Measurements from ENCODE around the gene PPP4C.

Gene PPP4C

DNA sequence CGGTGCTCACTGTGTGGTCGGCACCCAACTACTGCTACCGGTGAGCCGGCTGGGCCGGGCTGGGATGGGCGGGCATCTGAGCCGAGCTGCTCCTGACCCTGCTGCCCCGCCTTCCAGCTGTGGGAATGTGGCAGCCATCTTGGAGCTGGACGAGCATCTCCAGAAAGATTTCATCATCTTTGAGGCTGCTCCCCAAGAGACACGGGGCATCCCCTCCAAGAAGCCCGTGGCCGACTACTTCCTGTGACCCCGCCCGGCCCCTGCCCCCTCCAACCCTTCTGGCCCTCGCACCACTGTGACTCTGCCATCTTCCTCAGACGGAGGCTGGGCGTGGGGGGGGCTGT lies 9.0 kb downstream of the PPP4C start:
- H3K9ac ChIP-seq (ENCODE audit: low read length) = no peak overlapping the region
- no peaks in the 10 kb centered on the region for H3K4me1 ChIP-seq (ENCODE audit: insufficient read depth, low read length)
- no peaks in the 10 kb centered on the region for H3K27me3 ChIP-seq (ENCODE audit: control insufficient read depth in 1 of 2, insufficient read depth in 2 of 2, low read length in 2 of 2)
- no peaks in the 10 kb centered on the region for H3K9me3 ChIP-seq (ENCODE audit: low read length)
- no peak overlapping the region for H3K4me3 ChIP-seq (ENCODE audit: low read depth in 1 of 2, low read length in 2 of 2)
- H3K36me3 ChIP-seq (ENCODE audit: insufficient read depth, low read length) = peaks cover 42% of the 10 kb centered on the region
- peak overlapping the region; percentile 22 for H3K27ac ChIP-seq (ENCODE audit: low read depth, low read length)

DNA sequence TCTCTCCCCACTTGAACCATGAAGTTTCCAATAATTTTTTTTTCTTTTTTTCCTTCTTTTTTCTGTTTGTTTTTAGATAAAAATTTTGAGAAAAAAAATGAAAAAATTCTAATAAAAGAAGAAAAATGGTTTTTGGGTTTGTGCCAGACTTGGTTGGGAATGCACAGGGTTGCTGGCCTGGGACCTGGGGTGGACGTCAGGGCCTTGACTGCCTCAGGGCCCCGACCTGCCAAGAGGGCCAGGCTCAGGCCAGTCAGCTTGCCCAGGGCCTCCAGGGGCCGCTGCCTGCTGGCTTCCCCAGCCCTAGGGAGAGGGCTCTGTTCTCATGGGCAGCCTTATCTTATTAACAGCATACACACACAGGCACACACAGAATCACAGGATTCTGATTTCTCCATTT lies 9.5 kb downstream of the PPP4C start:
- H3K36me3 ChIP-seq (ENCODE audit: insufficient read depth, low read length) = peaks cover 42% of the 10 kb centered on the region
- no peak overlapping the region for H3K27ac ChIP-seq (ENCODE audit: low read depth, low read length)
- no peak overlapping the region for H3K4me3 ChIP-seq (ENCODE audit: low read depth in 1 of 2, low read length in 2 of 2)
- no peak overlapping the region for H3K9ac ChIP-seq (ENCODE audit: low read length)
- no peaks in the 10 kb centered on the region for H3K9me3 ChIP-seq (ENCODE audit: low read length)
- H3K27me3 ChIP-seq (ENCODE audit: control insufficient read depth in 1 of 2, insufficient read depth in 2 of 2, low read length in 2 of 2) = no peaks in the 10 kb centered on the region
- H3K4me1 ChIP-seq (ENCODE audit: insufficient read depth, low read length) = no peaks in the 10 kb centered on the region

DNA sequence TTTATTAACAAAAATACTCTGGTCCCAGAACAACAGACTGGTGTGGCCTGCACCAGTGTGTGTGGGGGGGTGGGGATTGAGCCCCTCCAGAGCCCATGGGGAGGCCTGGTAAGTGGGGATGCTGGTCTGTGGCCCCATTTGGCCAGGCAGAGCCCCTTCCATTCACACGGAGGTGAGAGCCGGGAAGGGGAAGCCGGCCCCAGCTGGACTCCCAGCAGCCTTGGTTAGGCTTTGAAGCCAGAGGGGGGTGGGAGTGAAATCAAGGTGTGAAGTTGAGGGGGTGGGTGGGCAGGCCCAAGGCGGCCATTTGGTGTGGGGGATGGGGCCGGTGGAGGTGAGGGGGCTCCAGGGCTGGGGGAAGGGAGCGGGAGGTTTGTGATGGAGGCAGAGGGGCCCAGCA lies 10.0 kb downstream of the PPP4C start:
- Histone ChIP-seq H3K27me3 (ENCODE audit: control insufficient read depth in 1 of 2, insufficient read depth in 2 of 2, low read length in 2 of 2) (no peaks in the 10 kb centered on the region), H3K4me3 (ENCODE audit: low read depth in 1 of 2, low read length in 2 of 2) (no peak overlapping the region), H3K9me3 (ENCODE audit: low read length) (no peaks in the 10 kb centered on the region), H3K9ac (ENCODE audit: low read length) (no peak overlapping the region), H3K36me3 (ENCODE audit: insufficient read depth, low read length) (peaks cover 40% of the 10 kb centered on the region), H3K4me1 (ENCODE audit: insufficient read depth, low read length) (no peaks in the 10 kb centered on the region), H3K27ac (ENCODE audit: low read depth, low read length) (no peak overlapping the region)

DNA sequence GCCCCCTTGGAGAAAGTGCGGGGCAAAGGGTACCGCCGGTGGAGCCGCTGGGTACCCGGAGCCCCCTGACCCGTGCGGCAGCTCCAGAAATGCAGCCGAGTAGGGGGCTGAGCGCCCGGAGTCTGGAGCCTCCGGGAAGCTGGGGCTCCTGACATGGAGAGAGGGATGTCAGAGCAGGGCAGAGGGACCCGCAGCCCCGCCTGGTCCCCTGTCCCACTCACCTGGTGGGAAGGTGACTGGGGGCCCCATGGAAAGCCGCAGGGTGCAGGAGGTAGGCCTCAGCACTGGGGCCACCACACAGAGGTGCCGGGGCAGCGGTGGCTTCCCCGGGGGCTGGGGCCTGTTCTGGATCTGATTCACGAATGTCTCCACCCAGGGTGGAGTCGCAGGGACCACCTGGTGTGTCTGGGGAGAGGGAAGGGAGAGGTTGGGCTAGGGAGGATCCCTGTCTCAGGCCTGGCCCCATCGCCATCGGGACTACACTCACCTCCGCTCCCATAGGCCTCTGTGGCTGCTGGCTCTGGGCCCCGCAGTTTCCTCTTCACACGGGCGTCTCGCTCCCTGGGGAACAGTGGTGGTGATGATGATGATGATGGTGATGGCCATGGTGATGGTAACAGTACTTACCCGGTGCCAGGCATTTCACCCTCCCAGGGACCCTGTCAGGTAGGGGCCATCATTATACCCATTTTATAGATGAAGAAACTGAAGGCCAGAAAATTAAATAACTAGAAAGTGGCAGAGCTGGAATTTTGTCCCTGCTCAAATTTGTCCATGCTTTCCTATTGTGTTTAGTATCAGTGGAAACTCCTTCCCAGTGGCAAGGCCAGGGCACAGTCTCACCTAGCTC lies 10.7 kb downstream of the PPP4C start:
- no peaks in the 10 kb centered on the region for H3K27me3 ChIP-seq (ENCODE audit: control insufficient read depth in 1 of 2, insufficient read depth in 2 of 2, low read length in 2 of 2)
- H3K27ac ChIP-seq (ENCODE audit: low read depth, low read length) = no peak overlapping the region
- no peaks in the 10 kb centered on the region for H3K9me3 ChIP-seq (ENCODE audit: low read length)
- H3K9ac ChIP-seq (ENCODE audit: low read length) = no peak overlapping the region
- no peaks in the 10 kb centered on the region for H3K4me1 ChIP-seq (ENCODE audit: insufficient read depth, low read length)
- H3K36me3 ChIP-seq (ENCODE audit: insufficient read depth, low read length) = peaks cover 33% of the 10 kb centered on the region
- H3K4me3 ChIP-seq (ENCODE audit: low read depth in 1 of 2, low read length in 2 of 2) = no peak overlapping the region

DNA sequence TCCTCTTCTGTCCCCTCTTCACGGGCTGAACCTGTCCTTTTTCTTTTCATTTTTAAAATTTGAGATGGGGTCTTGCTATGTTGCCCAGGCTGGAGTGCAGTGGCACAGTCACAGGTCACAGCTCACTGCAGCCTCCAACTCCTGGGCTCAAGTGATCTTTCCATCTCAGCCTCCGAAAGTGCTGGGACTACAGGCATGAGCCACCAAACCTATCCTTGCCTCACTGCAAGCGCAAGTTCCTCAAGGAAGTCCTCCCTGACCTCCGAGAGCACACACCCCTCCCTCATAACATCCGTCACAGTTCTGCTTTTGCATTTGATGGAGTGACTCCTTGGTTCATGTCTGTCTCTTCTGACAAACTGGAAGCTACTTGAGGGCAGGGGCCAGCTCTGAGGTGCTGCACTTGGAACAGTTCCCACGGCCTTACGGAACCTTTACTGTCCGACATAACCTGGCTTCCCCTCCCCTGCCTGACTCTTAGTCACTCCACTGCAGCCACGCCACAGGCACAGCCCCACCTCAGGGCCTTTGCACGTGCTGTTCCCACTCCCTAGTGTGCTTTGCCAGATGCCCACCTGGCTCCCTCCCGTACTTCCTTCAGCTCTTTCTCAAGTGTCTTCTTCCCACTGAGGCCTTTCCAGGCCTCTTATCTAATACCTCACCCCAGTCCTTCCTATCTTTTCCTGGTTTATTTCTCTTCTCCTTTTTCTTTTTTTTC lies 11.5 kb downstream of the PPP4C start:
- no peaks in the 10 kb centered on the region for H3K27me3 ChIP-seq (ENCODE audit: control insufficient read depth in 1 of 2, insufficient read depth in 2 of 2, low read length in 2 of 2)
- no peak overlapping the region for H3K27ac ChIP-seq (ENCODE audit: low read depth, low read length)
- H3K4me3 ChIP-seq (ENCODE audit: low read depth in 1 of 2, low read length in 2 of 2) = no peak overlapping the region
- H3K4me1 ChIP-seq (ENCODE audit: insufficient read depth, low read length) = peaks cover 3% of the 10 kb centered on the region
- H3K36me3 ChIP-seq (ENCODE audit: insufficient read depth, low read length) = peaks cover 27% of the 10 kb centered on the region
- no peak overlapping the region for H3K9ac ChIP-seq (ENCODE audit: low read length)
- H3K9me3 ChIP-seq (ENCODE audit: low read length) = no peaks in the 10 kb centered on the region

DNA sequence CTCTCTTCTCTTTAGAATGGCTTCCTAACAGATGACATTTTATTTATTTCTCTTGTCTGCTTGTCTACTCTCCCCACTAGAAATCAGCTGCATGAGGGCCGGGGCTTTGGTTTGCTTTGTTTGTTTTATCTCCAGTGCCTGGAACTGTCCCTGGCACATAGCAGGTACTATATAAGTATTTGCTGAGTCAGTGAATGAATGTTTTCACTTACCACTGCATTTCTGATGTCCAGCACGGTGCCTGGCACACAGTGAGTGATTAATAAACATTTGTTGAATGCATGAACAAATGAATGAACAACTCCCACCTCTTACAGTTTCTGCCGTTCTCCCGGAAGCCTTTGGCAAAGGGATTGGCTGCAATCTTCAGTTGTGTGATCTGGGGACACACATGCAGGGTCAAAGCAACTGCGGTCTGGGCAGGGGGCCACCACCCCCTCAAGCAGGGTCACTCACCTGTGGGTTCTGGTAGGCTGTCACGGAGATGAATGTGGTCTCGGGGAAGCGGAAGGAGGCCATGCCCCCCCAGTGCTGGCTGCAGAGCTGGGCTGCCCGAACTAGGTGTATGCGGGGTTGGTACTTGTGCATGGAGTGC lies 12.5 kb downstream of the PPP4C start:
- peaks cover 17% of the 10 kb centered on the region for H3K36me3 ChIP-seq (ENCODE audit: insufficient read depth, low read length)
- H3K9ac ChIP-seq (ENCODE audit: low read length) = no peak overlapping the region
- peaks cover 9% of the 10 kb centered on the region for H3K4me1 ChIP-seq (ENCODE audit: insufficient read depth, low read length)
- H3K9me3 ChIP-seq (ENCODE audit: low read length) = no peaks in the 10 kb centered on the region
- no peak overlapping the region for H3K4me3 ChIP-seq (ENCODE audit: low read depth in 1 of 2, low read length in 2 of 2)
- no peak overlapping the region for H3K27ac ChIP-seq (ENCODE audit: low read depth, low read length)
- no peaks in the 10 kb centered on the region for H3K27me3 ChIP-seq (ENCODE audit: control insufficient read depth in 1 of 2, insufficient read depth in 2 of 2, low read length in 2 of 2)

DNA sequence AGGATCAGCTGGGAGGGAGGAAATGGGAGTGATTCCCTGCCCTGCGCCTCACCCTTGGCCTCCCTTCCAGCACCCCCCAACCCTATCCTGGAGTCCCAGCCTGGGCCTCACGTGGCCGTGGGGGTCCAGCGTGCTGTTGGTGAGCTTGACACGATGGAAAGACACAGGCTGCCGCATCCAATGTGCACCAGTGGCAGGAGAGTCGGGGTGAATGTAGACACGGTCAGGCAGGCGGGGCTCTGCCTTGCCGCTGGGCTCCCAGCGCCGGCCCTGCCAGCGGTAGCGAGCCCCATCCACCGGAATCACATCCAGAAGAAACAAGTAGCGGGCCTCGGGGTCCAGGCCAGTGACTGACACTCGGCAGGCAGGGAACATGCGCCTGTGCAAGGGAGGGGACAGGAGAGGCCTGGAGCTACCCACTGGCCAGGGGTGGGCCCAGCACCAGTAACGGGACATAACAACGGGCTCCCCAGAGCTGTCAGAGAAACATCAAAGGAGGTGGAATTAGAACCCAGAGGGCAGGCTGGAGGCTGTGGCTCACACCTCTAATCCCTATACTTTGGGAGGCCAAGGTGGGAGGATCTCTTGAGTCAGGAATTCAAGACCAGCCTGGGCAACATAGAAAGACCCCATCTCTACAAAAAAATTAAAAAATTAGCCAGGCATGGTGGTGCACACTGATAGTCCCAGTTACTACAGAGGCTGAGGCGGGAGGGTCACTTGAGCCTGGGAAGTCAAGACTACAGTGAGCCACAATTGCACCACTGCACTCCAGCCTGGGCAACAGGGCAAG lies 13.2 kb downstream of the PPP4C start:
- H3K4me1 ChIP-seq (ENCODE audit: insufficient read depth, low read length) = peaks cover 10% of the 10 kb centered on the region
- no peak overlapping the region for H3K9ac ChIP-seq (ENCODE audit: low read length)
- peaks cover 14% of the 10 kb centered on the region for H3K36me3 ChIP-seq (ENCODE audit: insufficient read depth, low read length)
- no peak overlapping the region for H3K27ac ChIP-seq (ENCODE audit: low read depth, low read length)
- H3K9me3 ChIP-seq (ENCODE audit: low read length) = no peaks in the 10 kb centered on the region
- no peaks in the 10 kb centered on the region for H3K27me3 ChIP-seq (ENCODE audit: control insufficient read depth in 1 of 2, insufficient read depth in 2 of 2, low read length in 2 of 2)
- no peak overlapping the region for H3K4me3 ChIP-seq (ENCODE audit: low read depth in 1 of 2, low read length in 2 of 2)

DNA sequence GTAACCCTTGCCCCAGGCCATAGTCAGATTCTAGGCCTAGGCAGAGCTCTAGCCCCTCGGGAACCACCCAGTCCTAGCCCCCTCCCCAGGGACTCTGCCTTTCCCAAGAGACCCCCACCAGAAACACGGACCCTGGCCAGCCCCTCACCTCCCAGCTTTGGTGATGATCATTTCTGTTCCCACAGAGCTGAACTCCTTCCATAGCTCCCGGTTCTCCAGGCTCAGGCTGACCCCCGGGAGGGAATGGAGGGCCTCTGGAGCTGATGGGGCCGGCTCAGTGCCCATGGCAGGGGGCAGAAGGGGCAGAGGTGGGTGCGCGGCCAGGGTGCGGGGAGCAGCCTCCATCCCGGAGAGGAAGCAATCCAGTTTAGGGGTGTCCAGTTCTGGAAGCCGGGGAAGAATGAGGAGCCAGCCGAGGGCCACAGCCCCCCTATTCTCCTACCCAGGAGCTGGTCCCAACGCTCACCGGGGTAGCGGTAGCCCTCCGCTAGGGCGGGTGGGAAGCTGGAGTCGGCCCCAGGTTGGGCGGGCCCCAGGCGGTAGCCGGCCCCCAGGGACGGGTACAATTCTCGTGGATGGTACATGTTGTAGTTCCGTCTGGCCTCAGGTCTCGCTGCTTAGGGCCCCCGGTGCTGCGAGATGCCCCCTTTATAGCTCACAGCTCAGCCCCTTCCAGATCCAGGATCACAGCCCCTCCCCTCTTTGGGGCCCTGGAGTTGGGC lies 15.0 kb downstream of the PPP4C start:
- peaks cover 25% of the 10 kb centered on the region for H3K4me1 ChIP-seq (ENCODE audit: insufficient read depth, low read length)
- no peaks in the 10 kb centered on the region for H3K9me3 ChIP-seq (ENCODE audit: low read length)
- H3K27me3 ChIP-seq (ENCODE audit: control insufficient read depth in 1 of 2, insufficient read depth in 2 of 2, low read length in 2 of 2) = no peaks in the 10 kb centered on the region
- H3K4me3 ChIP-seq (ENCODE audit: low read depth in 1 of 2, low read length in 2 of 2) = peak overlapping the region in 1 of 2 donors; percentile 49
- H3K9ac ChIP-seq (ENCODE audit: low read length) = no peak overlapping the region
- peak overlapping the region; percentile 39 for H3K27ac ChIP-seq (ENCODE audit: low read depth, low read length)
- H3K36me3 ChIP-seq (ENCODE audit: insufficient read depth, low read length) = peaks cover 14% of the 10 kb centered on the region

DNA sequence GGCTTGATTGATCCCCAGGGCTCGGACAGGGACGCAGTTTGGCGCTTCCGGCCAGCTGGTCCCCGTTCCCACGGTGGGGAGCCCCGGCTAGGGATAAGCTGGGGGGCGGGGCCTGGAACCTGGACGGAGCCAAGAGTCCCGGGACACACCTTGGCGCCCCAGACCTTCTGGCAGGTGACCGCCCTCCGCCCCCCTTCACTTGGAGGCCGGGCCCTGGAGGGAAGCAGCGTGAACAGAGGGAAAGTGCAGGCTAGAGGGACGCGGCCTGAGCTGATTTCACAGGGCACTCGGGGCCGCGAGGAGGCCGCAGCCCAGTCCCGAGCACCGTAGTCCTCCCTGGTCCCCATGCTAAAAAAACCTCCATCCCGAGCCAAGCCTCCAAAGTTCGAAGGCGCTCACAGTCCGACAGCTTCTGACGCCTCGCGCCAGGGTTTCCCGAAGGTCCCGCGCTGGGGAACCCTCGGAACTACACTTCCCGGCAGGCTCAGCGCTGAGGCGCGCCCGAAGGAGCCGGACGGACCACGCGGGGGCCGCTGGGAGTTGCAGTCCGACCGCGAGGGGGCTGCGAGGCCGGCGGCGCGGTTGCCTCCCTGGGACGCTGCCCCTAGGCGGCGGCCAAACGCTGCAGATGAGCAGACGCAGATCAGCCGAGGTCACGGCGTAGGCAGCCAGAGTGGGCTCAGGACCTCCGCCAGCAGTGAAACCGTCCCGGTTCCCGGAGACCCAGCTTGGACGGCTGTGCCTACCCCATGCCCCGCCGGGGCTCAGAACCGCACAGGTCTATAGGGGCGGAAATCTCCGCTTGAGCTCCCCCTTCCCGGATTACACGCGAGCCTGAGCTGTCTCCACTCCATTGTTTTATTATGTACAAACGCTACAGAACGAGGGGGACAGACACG lies 15.9 kb downstream of the PPP4C start, which contains the start of gene TBX6:
TBX6 (minus strand) TSS at position 451 of the 899 bp plus-strand sequence. CDS start 731 bp downstream, outside the sequence.
- Histone ChIP-seq H3K36me3 (ENCODE audit: insufficient read depth, low read length) (peaks cover 14% of the 10 kb centered on the region), H3K4me3 (ENCODE audit: low read depth in 1 of 2, low read length in 2 of 2) (peak within 1 kb of the TSS; percentile 49 to 73), H3K27me3 (ENCODE audit: control insufficient read depth in 1 of 2, insufficient read depth in 2 of 2, low read length in 2 of 2) (no peaks in the 10 kb centered on the region), H3K9ac (ENCODE audit: low read length) (peak within 1 kb of the TSS; percentile 5), H3K9me3 (ENCODE audit: low read length) (no peaks in the 10 kb centered on the region), H3K27ac (ENCODE audit: low read depth, low read length) (peak within 1 kb of the TSS; percentile 93), H3K4me1 (ENCODE audit: insufficient read depth, low read length) (peaks cover 25% of the 10 kb centered on the region)
